GM12873 (cell line): ENCODE measurements around the gene MRO.

Experiments
- TF ChIP-seq, protein P1 (sequence below): IDR thresholded peaks from 2 replicates; pipeline ENCODE4 v1.5.1; 2012; ENCODE audit warnings: low read depth, mild to moderate bottlenecking, moderate library complexity, low read length, control low read depth; ENCODE audit not compliant: insufficient read depth; ENCODE audit errors: missing control alignments

MRO gene

DNA sequence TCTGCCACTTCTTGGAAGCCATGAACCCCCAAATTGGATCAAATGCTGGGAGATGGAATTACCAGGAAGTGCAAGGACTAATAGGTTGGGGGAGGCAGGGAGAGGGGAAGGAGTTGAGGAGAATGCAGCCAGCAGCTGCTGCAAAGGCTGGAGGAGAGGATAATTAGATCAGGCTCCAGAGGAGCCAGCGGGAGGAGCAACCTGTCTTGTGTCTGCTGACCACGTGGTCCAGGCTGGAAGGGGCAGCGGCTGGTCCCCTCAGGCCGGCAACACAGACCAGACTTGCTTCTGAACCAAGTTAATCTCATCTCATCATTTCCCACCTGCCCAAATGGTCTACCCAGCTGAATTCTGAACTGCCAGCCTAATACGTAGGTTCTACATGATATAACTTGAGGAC, 68.3 kb downstream of the MRO start:
- TF ChIP-seq, protein P1, sequence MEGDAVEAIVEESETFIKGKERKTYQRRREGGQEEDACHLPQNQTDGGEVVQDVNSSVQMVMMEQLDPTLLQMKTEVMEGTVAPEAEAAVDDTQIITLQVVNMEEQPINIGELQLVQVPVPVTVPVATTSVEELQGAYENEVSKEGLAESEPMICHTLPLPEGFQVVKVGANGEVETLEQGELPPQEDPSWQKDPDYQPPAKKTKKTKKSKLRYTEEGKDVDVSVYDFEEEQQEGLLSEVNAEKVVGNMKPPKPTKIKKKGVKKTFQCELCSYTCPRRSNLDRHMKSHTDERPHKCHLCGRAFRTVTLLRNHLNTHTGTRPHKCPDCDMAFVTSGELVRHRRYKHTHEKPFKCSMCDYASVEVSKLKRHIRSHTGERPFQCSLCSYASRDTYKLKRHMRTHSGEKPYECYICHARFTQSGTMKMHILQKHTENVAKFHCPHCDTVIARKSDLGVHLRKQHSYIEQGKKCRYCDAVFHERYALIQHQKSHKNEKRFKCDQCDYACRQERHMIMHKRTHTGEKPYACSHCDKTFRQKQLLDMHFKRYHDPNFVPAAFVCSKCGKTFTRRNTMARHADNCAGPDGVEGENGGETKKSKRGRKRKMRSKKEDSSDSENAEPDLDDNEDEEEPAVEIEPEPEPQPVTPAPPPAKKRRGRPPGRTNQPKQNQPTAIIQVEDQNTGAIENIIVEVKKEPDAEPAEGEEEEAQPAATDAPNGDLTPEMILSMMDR = no peak

DNA sequence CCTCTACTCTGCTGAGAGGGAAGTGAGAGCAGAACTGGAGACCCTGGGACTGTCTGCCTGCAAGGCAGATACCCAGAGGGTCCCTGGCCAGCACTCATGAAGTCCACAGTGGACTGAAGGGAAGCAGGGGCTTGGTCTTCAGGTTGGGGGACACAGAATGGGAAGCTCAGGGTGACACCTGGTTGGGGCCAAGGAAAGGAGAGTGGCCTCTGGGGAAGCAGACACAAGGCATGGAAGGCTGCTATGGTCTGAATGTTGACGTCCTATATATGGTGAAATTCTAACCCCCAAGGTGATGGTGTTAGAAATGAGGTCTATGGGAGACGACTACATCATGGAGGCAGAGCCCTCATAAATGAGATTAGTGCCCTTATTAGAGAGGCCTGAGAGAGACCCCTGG, 69.3 kb downstream of the MRO start:
- TF ChIP-seq, protein P1 = no peak

DNA sequence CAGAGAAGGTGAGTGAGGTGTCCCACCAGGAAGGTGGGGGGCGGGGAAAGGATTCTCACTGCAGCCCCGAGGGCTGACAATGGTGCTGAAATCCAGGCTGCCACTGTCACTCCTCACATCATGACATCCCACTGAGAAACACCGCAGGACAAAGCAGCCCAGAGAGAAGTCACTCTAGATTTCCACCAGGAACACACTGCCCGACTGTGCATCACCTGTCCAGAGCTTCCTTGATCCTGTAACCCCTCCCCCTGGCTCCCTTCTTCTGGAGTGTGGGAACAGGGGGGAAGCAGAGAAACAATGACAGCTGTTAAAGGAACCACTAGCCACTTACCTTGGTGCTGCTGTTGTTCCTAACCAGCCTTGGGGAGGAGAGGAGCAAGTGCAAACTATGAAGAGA, 69.9 kb downstream of the MRO start:
- TF ChIP-seq, protein P1 = no peak

GRCh38 chr18:50749421-50749820, 70.4 kb downstream of the MRO start:
- TF ChIP-seq, protein P1 = no peak

DNA sequence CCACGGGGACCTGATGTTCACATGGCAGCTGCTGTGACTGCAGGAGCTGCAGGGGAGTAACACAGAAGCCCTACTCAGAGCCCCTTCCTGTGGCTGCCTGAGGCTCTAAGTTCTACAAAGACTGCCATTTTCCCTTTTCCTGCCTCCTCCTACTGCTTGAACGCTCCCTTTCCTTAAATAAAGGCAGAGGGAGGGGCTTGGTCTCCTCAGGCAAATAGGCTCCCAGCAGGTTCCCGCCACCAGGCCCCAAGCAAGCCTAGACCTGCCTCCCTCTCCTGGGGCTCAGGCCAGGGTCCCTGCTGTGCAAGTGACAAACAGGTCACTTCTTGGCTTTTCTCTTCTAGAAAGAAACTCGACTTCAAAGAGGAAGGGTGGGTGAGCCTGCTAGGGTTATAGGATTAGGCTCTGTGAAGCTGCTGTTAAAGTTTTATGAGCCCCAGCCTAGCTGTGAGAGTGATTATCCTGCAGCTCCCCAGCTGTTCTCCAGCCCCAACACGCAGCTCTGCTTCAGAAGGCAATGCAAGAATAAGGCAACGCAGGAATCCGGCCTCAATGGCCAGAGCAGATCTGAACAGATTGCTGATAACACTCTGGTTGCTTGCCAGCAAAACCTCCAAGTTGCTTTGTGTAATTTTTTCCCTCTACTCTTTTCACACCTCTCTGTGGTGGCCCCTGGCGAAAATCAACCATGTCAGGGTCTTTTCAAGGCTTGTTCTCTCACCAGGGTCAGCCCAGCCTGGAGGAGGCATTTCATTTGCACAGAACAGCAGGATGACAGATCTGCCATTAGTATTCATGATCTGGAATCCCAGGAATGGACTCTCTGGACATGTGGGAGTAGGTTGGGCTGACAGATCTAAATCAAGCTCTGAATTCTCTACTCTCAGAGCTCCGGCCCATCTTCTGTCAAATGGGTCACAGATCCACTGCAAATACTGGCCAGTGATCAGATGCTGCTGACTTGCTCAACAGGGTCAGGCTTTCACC, 71.3 kb downstream of the MRO start:
- TF ChIP-seq, protein P1 = no peak

DNA sequence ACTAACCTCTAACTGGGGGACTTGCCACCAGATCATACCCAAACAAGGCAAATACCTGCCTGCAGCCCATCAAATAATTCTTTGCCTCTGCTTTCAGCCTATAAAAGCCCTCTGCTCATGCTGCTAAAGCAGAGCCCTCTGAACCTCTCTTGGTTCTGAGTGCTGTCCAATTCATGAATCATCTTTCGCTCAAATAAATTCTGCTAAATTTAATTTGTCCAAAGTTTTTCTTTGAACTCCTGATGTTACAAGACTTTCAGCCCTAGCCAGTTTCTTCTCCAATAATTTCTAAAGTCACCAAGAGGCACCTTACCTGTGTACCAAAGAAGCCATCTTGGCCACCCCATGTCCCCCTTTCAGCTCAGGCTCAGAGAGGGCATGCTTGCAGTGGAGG, 72.0 kb downstream of the MRO start:
- TF ChIP-seq, protein P1 = no peak

- TF ChIP-seq, protein P1 = no peak
Measured at GRCh38 chr18:50745945-50746344, 73.9 kb downstream of the MRO start.
